ENCODE data around the gene RIIAD1.
A peak's percentile ranks its signal among the peaks of the same experiment; 100 is the strongest.
"Not testable (repeated sequence)": the region's sequence is repeated elsewhere in the genome, so short reads cannot be mapped to it uniquely, and the experiment has no call there.

The RIIAD1 gene

GRCh38 chr1:151737479-151737878 is 16.2 kb downstream of the RIIAD1 start:
- no peak for DNase-seq

- no peak for DNase-seq
Observed at GRCh38 chr1:151739590-151740355, 18.5 kb downstream of the RIIAD1 start.

GRCh38 chr1:151741516-151741915 is 20.2 kb downstream of the RIIAD1 start:
- no peak for DNase-seq

- no peak for DNase-seq
Observed at GRCh38 chr1:151756291-151756690, 35.0 kb downstream of the RIIAD1 start.

GRCh38 chr1:151759241-151759640 is 37.9 kb downstream of the RIIAD1 start:
- no peak for DNase-seq

- no peak for DNase-seq
Observed at GRCh38 chr1:151760597-151761385, 39.5 kb downstream of the RIIAD1 start.

GRCh38 chr1:151762941-151763921 is 41.9 kb downstream of the RIIAD1 start, which contains the start of gene MRPL9:
Gene MRPL9 (minus strand): TSS chr1:151763496. CDS start chr1:151763479, 17 bp downstream.
- DNase-seq: peak; percentile 67 to 77 (median 72)

- DNase-seq: no peak
Observed at GRCh38 chr1:151763990-151764389, 42.7 kb downstream of the RIIAD1 start.

- DNase-seq: not testable (repeated sequence)
Observed at GRCh38 chr1:151768351-151769066, 47.2 kb downstream of the RIIAD1 start.

- not testable (repeated sequence) for DNase-seq
Observed at GRCh38 chr1:151769270-151769669, 47.9 kb downstream of the RIIAD1 start.

GRCh38 chr1:151773702-151774101 is 52.4 kb downstream of the RIIAD1 start:
- no peak for DNase-seq

GRCh38 chr1:151774256-151774922 is 53.1 kb downstream of the RIIAD1 start:
- no peak for DNase-seq

GRCh38 chr1:151775894-151776664 is 54.8 kb downstream of the RIIAD1 start:
- no peak for DNase-seq

- DNase-seq: no peak
Observed at GRCh38 chr1:151776665-151777062, 55.3 kb downstream of the RIIAD1 start.

- DNase-seq: no peak
Observed at GRCh38 chr1:151777317-151777716, 56.0 kb downstream of the RIIAD1 start.
